GM19463 (cell line): ENCODE results near the gene KRT6A.

Experiments
- ATAC-seq: cut with Tn5 transposase; IDR thresholded peaks from one replicate; pipeline ENCODE4 v1.9.1; 2021; ENCODE audit warnings: mild to moderate bottlenecking, moderate library complexity; ENCODE audit not compliant: unreplicated experiment

KRT6A gene

DNA sequence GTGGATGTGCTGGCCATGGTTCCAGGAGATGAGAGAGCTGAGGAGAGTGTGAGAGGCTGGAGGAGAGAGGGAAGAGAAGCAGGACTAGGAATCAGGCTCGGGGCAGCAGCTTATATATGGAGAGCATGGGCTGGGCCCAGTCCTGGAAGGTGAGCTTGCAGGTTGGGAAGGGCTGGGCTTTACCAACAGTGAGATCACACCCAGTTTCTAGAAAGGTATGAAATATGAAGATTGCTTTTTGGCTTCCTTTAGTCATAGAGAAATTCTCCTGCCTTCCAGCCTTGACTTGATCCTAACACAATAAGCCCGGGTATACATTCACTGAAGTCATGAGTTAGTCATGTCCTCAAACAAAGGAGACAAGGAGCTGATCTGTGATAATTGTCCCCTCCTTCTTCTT lies at the start of gene KRT6A:
Gene KRT6A, minus strand, starts transcription at position 86 of the 400 bp plus-strand sequence. Its CDS starts 69 bp downstream, at position 17.
- ATAC-seq: no peak

GRCh38 chr12:52542157-52542556 lies 49.1 kb upstream of the KRT6A start:
- no peak for ATAC-seq

DNA sequence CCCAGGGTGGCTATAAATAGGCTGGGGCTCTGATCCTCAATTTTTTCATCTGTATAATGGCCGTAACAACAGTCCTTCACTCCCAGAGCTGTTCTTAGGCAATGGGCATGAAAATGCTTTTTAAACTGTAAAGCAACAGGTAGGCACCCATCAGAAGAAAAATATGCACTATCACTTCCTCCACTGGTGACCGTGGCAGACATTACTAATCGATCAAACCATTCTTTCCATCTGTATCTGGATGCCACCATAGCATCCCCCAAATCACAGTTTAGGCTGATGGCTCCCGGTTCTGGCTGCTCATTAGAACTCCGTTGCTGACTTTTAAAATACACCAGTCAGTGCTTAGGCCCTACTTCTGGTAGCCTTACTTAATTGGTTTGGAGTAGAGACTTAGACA lies 48.7 kb upstream of the KRT6A start:
- ATAC-seq: no peak

DNA sequence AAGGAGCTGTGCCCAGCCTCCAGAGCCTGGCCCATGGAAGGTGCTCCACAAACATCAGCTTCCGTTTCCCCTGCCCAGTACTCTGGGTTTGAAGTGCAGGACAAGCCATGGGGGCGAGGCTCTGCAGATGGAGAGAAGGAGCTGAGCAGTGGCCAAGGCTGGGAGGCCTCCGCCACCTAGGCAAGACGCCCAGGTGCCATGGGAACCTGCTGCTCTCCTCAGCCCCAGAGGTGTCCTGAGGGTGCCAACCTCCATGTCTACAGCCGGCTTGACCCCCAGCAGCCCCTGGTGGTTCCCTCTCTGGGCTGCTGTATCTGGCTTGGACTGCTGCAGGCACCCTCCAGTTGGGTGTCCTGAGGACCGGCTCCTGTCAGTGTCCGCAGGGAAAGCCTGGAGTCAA lies 47.5 kb upstream of the KRT6A start:
- ATAC-seq: no peak

GRCh38 chr12:52539821-52540173 lies 46.7 kb upstream of the KRT6A start:
- ATAC-seq: no peak

GRCh38 chr12:52539083-52539820 lies 46.2 kb upstream of the KRT6A start:
- no peak for ATAC-seq

GRCh38 chr12:52537101-52537500 lies 44.0 kb upstream of the KRT6A start:
- no peak for ATAC-seq

- no peak for ATAC-seq
Observed at GRCh38 chr12:52535574-52535973, 42.5 kb upstream of the KRT6A start.

- no peak for ATAC-seq
Observed at GRCh38 chr12:52534482-52534881, 41.4 kb upstream of the KRT6A start.

GRCh38 chr12:52533686-52534470 lies 40.8 kb upstream of the KRT6A start:
- no peak for ATAC-seq

- no peak for ATAC-seq
Observed at GRCh38 chr12:52532636-52533035, 39.6 kb upstream of the KRT6A start.

DNA sequence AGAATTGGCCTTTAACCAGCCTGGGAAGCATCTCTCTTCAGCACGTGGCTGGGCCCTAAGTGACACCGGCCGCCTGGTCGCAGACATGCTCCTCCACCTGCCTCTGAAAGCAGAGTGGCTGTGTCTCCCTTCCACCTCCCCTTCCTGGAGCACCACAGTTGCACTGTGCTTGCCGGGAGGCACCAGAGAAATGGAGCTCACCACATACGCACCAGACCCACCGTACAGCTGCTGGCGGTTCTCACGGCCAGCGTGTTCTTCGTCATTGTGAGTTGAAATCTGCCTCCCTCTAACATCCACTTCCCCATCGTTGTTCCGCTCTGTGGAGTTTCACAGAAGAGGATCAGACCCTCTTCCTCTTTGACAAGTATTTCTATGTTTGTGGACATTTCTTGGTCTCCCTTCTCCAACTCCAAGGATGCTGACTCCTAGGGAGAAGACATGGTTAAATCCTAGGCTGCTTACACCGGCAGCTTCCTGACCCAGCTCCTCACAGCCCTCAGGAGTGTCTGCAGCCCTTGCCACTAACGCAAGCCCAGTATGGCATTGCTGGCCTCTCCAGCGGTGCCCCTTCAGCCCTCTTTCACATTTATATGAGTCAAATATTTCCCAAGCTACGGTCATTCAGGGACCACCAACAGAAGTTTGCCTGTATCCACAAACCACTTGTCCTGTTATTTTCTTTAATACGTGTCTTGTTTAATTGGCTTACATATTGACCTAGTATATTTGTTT lies 38.7 kb upstream of the KRT6A start:
- no peak for ATAC-seq

- no peak for ATAC-seq
Observed at GRCh38 chr12:52530905-52531304, 37.8 kb upstream of the KRT6A start.

DNA sequence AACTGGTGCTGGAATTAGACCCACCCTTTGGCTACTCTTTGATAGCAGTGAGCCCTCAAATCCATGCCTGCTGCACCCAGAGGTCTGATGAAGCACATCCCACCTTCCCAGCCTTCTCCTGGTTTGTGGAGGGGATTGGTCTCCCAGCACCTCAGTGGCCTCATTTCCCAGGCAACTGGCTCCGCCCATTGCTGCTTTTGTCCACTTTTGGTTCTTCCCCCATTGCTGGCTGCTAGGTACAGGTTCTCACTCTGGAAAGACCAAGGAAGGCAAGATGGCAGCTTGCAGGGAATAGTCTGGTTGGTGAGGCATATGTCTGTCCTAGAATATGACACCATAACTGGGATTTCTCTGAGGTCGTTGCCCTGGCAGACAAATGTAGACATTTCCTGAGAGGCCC lies 37.3 kb upstream of the KRT6A start:
- ATAC-seq: no peak

GRCh38 chr12:52529846-52530245 lies 36.8 kb upstream of the KRT6A start:
- no peak for ATAC-seq

DNA sequence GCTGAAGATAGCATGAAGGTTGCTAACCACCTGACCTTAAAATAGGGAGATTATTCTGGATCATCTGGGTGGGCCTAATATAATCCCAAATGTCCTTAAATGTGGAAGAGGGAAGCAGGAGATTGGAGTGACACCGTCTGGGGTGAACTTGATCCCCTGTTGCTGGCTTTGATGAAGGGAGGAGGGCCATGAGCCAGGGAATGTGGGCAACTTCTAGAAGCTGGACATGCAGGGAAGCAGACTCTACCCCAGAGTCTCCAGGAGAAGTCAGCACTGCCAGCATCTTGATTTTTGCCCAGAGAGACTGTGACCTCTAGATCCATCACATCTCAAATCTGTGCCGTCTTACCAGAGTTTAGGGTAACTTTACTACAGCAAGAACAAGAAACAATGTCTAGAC lies 36.4 kb upstream of the KRT6A start:
- ATAC-seq: no peak

GRCh38 chr12:52528641-52529143 lies 35.6 kb upstream of the KRT6A start:
- ATAC-seq: no peak

DNA sequence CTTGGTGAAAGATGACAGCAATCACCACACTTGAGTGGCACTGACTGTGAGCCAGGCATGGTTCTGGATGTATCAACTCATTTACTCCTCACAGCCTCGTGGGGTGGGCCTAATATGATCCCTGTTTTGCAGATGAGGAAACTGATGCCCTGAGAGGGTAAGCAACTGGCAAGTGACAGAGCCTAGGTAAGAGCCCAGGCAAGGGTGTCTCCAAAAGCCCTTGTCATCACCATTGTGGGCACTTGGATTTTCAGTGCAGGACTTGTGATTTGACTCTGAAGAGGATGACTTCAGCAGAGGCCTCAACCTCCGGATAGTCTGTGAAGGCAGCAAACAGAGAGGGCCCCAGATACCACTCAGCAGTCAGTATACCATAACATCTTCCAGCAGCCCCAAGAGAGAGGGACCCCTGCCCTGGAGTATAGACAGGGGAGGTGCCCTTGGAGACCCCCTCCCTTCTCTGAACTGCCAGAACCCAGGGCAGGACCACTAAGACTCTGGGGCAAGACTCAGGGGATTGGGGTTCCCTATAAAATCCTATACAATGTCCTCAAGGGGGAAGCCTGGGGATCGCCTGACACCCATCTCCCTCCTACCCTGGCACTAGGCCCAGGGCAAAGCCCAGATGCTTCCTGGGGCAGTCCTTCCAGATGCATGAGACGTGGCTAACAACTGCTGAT lies 34.2 kb upstream of the KRT6A start:
- ATAC-seq: no peak

DNA sequence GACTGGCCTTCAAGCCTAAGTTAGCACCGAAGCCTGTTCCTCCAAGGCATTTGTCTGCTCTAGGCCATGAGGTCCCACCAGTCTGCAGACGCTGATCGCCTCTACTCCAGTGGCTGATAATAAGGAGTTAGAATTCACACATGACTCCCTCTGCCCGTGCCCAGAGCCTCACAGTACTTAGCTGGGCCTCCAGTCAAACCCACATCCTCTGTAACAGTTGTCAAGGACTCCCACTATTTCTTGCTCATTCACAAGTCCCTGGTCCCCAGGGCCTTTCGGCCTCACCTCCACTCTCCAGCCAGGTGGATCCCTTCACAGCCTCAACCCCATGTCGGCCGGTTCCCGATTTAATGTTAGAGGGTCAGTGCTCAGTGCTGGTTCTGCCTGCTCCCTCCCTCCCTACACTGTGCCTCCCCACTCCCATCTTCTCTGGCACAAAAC lies 33.5 kb upstream of the KRT6A start:
- no peak for ATAC-seq

DNA sequence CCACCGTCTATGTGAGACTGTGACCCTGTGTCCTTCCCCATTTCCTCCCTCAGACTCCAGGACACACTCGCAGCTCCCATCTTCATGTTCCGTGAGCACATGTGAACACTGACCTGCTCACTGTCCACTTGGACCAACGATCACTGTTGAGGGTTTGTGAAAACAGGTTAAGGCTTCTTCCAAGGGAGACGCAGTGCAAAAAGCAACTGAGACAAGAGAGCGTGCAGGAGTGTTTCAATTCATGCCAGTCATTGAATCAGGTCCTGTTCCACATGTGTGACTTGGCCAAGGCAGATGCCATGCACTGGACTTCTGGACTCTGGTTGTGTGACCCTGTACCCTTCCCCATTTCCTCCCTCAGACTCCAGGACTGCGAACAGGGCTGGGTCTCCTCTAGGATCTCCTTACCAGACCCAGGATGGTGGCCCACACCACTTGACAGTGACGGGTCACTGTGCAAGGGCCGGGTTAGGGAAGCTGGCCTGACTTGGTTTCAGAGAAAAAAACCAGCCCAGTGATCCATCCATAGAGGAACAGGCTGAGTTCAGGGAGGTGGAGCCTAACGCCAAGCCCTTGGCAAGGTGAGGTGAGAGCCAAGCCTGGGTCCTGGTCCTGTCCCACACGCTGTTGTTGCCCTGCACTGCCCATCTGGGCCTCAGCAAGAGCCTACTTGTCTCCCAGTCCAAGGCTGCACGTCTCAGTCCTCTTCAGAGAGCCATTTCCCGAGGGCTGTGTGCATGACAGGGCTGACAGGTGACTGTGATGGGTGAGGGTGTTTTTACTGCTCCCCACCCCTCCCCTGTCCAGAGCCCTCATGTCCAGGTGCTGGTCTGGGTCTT lies 32.8 kb upstream of the KRT6A start:
- no peak for ATAC-seq
